Suprapubic skin (tissue), 4 donors: ENCODE results near the gene DGKQ. TPM values are rescaled to one million over a fixed set of nuclear protein-coding genes. Genes with fewer than 3 reads are reported as not detected.

Experiments used
- DNase-seq, 2 donors: peaks; one replicate each; pipeline ENCODE4 v3.0.0-alpha.2; 2019; ENCODE audit warnings: low spot score in 2 of 2
- H3K27ac ChIP-seq: fragments of 200-600 bp; sonication (generic); one replicate; pipeline ENCODE4 v1.5.1; 2019
- H3K27me3 ChIP-seq: fragments of 200-600 bp; sonication (generic); one replicate; pipeline ENCODE4 v1.5.1; 2019
- H3K36me3 ChIP-seq: fragments of 200-600 bp; sonication (generic); one replicate; pipeline ENCODE4 v1.5.1; 2019
- H3K4me1 ChIP-seq: fragments of 200-600 bp; sonication (generic); one replicate; pipeline ENCODE4 v1.5.1; 2019
- H3K4me3 ChIP-seq: fragments of 200-600 bp; sonication (generic); one replicate; pipeline ENCODE4 v1.5.1; 2019; ENCODE audit warnings: mild to moderate bottlenecking
- H3K9me3 ChIP-seq: fragments of 200-600 bp; sonication (generic); one replicate; pipeline ENCODE4 v1.5.1; 2019
- CTCF ChIP-seq, 2 donors: fragments of 200-600 bp in 1 of 2; fragments of 450-650 bp in 1 of 2; sonication (generic) in 1 of 2; IDR thresholded peaks; one replicate each; pipeline ENCODE4 v1.5.1; 2016 to 2019; ENCODE audit warnings: antibody characterized with exemption in 2 of 2, mild to moderate bottlenecking in 1 of 2, moderate library complexity in 1 of 2
- EP300 ChIP-seq: sonication (generic); formaldehyde crosslinking; IDR thresholded peaks from one replicate; pipeline ENCODE4 v1.6.1; 2017; ENCODE audit warnings: antibody characterized with exemption
- POLR2A ChIP-seq, 2 donors: fragments of 450-650 bp; IDR thresholded peaks; one replicate each; pipeline ENCODE4 v1.6.1; 2017; ENCODE audit warnings: antibody characterized with exemption in 2 of 2, mild to moderate bottlenecking in 2 of 2, moderate library complexity in 2 of 2
- POLR2AphosphoS5 ChIP-seq, 3 donors: sonication (generic); formaldehyde crosslinking; IDR thresholded peaks; one replicate each; pipeline ENCODE4 v1.6.1; 2017; ENCODE audit warnings: antibody characterized with exemption in 3 of 3
- WGBS: methylation state at CpG from one replicate; pipeline ENCODE4 v1.1.5; 2018; 5-methylcytosine and 5-hydroxymethylcytosine counted together
- total RNA-seq, 4 donors: library from RNA; depleted of rRNA; stranded (reverse); fragments of >200 nt; gene quantifications; one replicate each; pipeline ENCODE4 v1.1.0, GENCODE V29; 2016

The DGKQ gene
- total RNA-seq, 4 donors from 2014 or later, result 19.5 to 27.6 (median 23.8) TPM

- WGBS, result 86% methylated on average over 6 of the region's 13 CpGs
- no peaks in the 10 kb centered on the region for H3K9me3 ChIP-seq
- peaks cover 21% of the 10 kb centered on the region for H3K4me1 ChIP-seq
- DNase-seq, result no peak
- H3K36me3 ChIP-seq, result no peaks in the 10 kb centered on the region
- H3K27me3 ChIP-seq, result peaks cover 82% of the 10 kb centered on the region
- no peak for TF ChIP-seq CTCF (IDR thresholded peaks at IDR 0.05)
- TF ChIP-seq POLR2AphosphoS5 (IDR thresholded peaks at IDR 0.05), result no peak
- TF ChIP-seq POLR2A (IDR thresholded peaks at IDR 0.05), result no peak
- no peak for TF ChIP-seq EP300
- H3K4me3 ChIP-seq, result no peak overlapping the region
- H3K27ac ChIP-seq, result no peak overlapping the region
Observed at GRCh38 chr4:1004071-1004418, 30.7 kb upstream of the DGKQ start.

- WGBS, result 71% methylated on average over 19 of the region's 63 CpGs
- no peak for TF ChIP-seq POLR2A (IDR thresholded peaks at IDR 0.05)
- TF ChIP-seq EP300, result no peak
- no peak for TF ChIP-seq POLR2AphosphoS5 (IDR thresholded peaks at IDR 0.05)
- TF ChIP-seq CTCF (IDR thresholded peaks at IDR 0.05), result no peak
- peaks cover 15% of the 10 kb centered on the region for H3K4me1 ChIP-seq
- H3K9me3 ChIP-seq, result no peaks in the 10 kb centered on the region
- no peak for DNase-seq
- H3K36me3 ChIP-seq, result no peaks in the 10 kb centered on the region
- no peak overlapping the region for H3K27ac ChIP-seq
- H3K27me3 ChIP-seq, result peaks cover 83% of the 10 kb centered on the region
- peak overlapping the region; percentile 15 for H3K4me3 ChIP-seq
Observed at GRCh38 chr4:1003271-1004070, 30.1 kb upstream of the DGKQ start.

- DNase-seq, result no peak
- Histone ChIP-seq H3K27me3 (peaks cover 83% of the 10 kb centered on the region), H3K27ac (no peak overlapping the region), H3K36me3 (no peaks in the 10 kb centered on the region), H3K9me3 (no peaks in the 10 kb centered on the region), H3K4me3 (peak overlapping the region; percentile 15), H3K4me1 (peaks cover 21% of the 10 kb centered on the region)
- WGBS, result no CpG with 5 or more reads among the region's 75 CpGs
- TF ChIP-seq CTCF (IDR thresholded peaks at IDR 0.05) (no peak), EP300 (no peak), POLR2AphosphoS5 (IDR thresholded peaks at IDR 0.05) (no peak), POLR2A (IDR thresholded peaks at IDR 0.05) (no peak)
Observed at GRCh38 chr4:1002631-1003251, 29.4 kb upstream of the DGKQ start.

GRCh38 chr4:1002131-1002630 is 28.8 kb upstream of the DGKQ start:
- Histone ChIP-seq H3K4me1 (peaks cover 27% of the 10 kb centered on the region), H3K27ac (no peak overlapping the region), H3K4me3 (peak overlapping the region; percentile 4), H3K27me3 (peaks cover 88% of the 10 kb centered on the region), H3K36me3 (no peaks in the 10 kb centered on the region), H3K9me3 (no peaks in the 10 kb centered on the region)
- no peak for DNase-seq
- TF ChIP-seq CTCF (IDR thresholded peaks at IDR 0.05) (no peak), EP300 (no peak), POLR2A (IDR thresholded peaks at IDR 0.05) (no peak), POLR2AphosphoS5 (IDR thresholded peaks at IDR 0.05) (no peak)
- WGBS, result 3% methylated on average over 11 of the region's 54 CpGs

GRCh38 chr4:1001561-1002130 is 28.3 kb upstream of the DGKQ start:
- 10% methylated on average over 7 of the region's 48 CpGs for WGBS
- peaks cover 93% of the 10 kb centered on the region for H3K27me3 ChIP-seq
- TF ChIP-seq POLR2A (IDR thresholded peaks at IDR 0.05) (no peak), CTCF (IDR thresholded peaks at IDR 0.05) (no peak), EP300 (no peak), POLR2AphosphoS5 (IDR thresholded peaks at IDR 0.05) (no peak)

More at GRCh38 chr4:1001561-1002130, 28.3 kb upstream of the DGKQ start:
- Histone ChIP-seq H3K36me3 (no peaks in the 10 kb centered on the region), H3K27ac (no peak overlapping the region), H3K4me3 (no peak overlapping the region), H3K4me1 (peaks cover 32% of the 10 kb centered on the region), H3K9me3 (no peaks in the 10 kb centered on the region)
- no peak for DNase-seq
